Uterus (tissue), 2 donors: ENCODE data around the gene FCRL5.

ENCODE experiments used
- CTCF ChIP-seq, 4 experiments: fragments of 200-600 bp in 2 of 4; fragments of 450-650 bp in 2 of 4; sonication (generic) in 2 of 4; IDR thresholded peaks; one replicate each; pipeline ENCODE4 v1.5.1; 2016 to 2019; ENCODE audit warnings: antibody characterized with exemption in 4 of 4, mild to moderate bottlenecking in 2 of 4, moderate library complexity in 1 of 4
- POLR2A ChIP-seq, 2 donors: fragments of 450-650 bp; IDR thresholded peaks; one replicate each; pipeline ENCODE4 v1.6.1; 2016; ENCODE audit warnings: antibody characterized with exemption in 2 of 2, mild to moderate bottlenecking in 1 of 2, moderate library complexity in 1 of 2

DNA sequence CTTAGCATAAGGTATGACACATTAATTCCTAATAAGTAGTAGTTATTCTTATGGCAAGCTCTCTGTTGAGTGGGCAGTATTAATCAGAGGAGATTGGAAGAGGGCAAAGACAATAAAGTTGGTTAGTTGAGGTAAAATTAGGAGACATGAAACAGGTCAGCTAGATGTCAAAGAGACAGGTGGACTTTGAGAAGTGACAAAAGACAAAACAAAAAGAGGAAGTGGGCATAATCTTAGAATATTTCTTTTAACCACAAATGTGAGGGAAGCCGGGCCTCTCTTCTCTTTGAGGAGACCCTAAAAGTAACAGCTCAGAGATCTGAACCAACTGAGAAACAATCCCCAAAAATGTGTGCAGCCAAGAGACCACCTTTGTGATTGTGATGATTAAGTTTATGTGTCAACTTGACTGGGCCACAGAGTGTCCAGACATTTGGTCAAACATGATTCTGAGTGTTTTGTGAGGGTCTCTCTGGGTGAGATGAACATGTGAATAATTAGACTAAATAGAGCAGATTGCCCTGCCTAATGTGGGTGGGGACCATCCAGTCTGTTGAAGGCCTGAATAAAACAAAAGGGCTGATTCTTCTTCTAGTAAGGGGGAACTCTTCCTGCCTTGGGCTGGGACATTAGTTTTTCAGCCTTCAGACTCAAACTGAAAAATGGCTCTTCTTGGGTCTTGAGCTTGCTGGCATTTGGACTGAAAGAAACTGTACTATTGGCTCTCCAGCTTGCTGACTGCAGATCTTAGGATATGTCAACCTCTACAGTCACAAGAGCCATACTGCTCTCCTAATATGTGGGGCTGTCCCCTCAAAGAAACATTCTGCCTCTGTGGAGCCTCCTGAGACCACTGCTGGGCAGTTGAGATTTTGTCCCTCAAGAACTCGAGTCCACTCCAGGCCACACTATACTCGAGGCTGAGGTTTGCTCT, 40.0 kb downstream of the FCRL5 start:
- TF ChIP-seq CTCF (IDR thresholded peaks at IDR 0.05) (no peak), POLR2A (IDR thresholded peaks at IDR 0.05) (no peak)
